Smooth muscle cell (in vitro differentiated cells): ENCODE data around the gene CR2. TPM values are rescaled to one million over a fixed set of nuclear protein-coding genes. Genes with fewer than 3 reads are reported as not detected.
"Not testable (repeated sequence)": the region's sequence is repeated elsewhere in the genome, so short reads cannot be mapped to it uniquely, and the experiment has no call there.

Source experiments
- DNase-seq: peaks from one replicate; lab custom pipeline; 2025; ENCODE audit not compliant: unreplicated experiment; lab: John Stamatoyannopoulos, UW
- H2AFZ ChIP-seq: fragments of 200-600 bp; sonication (generic); 2 replicates; pipeline ENCODE4 v1.6.0; 2016; ENCODE audit warnings: antibody characterized with exemption, low read depth, mild to moderate bottlenecking
- H3F3A ChIP-seq: fragments of 200-600 bp; sonication (generic); 2 replicates; pipeline ENCODE4 v1.6.0; 2017; ENCODE audit warnings: antibody characterized with exemption, low read depth
- H3K27ac ChIP-seq: fragments of 200-600 bp; sonication (generic); 2 replicates; pipeline ENCODE4 v1.5.1; 2016; ENCODE audit warnings: low read depth, mild to moderate bottlenecking
- H3K27me3 ChIP-seq: fragments of 200-600 bp; sonication (generic); 2 replicates; pipeline ENCODE4 v1.6.1; 2016; ENCODE audit warnings: low read depth, mild to moderate bottlenecking
- H3K36me3 ChIP-seq: fragments of 200-600 bp; sonication (generic); 2 replicates; pipeline ENCODE4 v1.5.1; 2016; ENCODE audit warnings: low read depth
- H3K4me1 ChIP-seq: fragments of 200-600 bp; sonication (generic); 2 replicates; pipeline ENCODE4 v1.5.1; 2016; ENCODE audit warnings: low read depth
- H3K4me2 ChIP-seq: fragments of 200-600 bp; sonication (generic); 2 replicates; pipeline ENCODE4 v1.6.0; 2016; ENCODE audit warnings: mild to moderate bottlenecking
- H3K4me3 ChIP-seq: fragments of 200-600 bp; sonication (generic); 2 replicates; pipeline ENCODE4 v1.5.1; 2016; ENCODE audit warnings: mild to moderate bottlenecking
- H3K79me2 ChIP-seq: fragments of 200-600 bp; sonication (generic); 2 replicates; pipeline ENCODE4 v1.6.0; 2016; ENCODE audit warnings: low read depth, mild to moderate bottlenecking
- H3K9ac ChIP-seq: fragments of 200-600 bp; sonication (generic); 2 replicates; pipeline ENCODE4 v1.6.0; 2016; ENCODE audit warnings: low read depth
- H3K9me3 ChIP-seq: fragments of 200-600 bp; sonication (generic); replicated peaks from 2 replicates; pipeline ENCODE4 v1.5.1; 2016; ENCODE audit warnings: low read depth
- H4K20me1 ChIP-seq: fragments of 200-600 bp; sonication (generic); 2 replicates; pipeline ENCODE4 v1.6.0; 2016; ENCODE audit warnings: low read depth
- CTCF ChIP-seq: fragments of 200-600 bp; sonication (generic); IDR thresholded peaks from 2 replicates; pipeline ENCODE4 v1.5.1; 2017; ENCODE audit warnings: borderline replicate concordance, mild to moderate bottlenecking, antibody characterized with exemption; ENCODE audit not compliant: insufficient read depth, poor library complexity, severe bottlenecking
- WGBS: methylation state at CpG from one replicate; pipeline ENCODE4 v1.1.7; 2016; ENCODE audit warnings: low lambda C conversion rate; 5-methylcytosine and 5-hydroxymethylcytosine counted together
- polyA plus RNA-seq: library from polyadenylated mRNA; unstranded; fragments of >200 nt; fragmentation: Nextera tagmentation; extraction: Ambion mirVana; gene quantifications from 2 replicates; pipeline ENCODE4 v1.2.1, GENCODE V29; 2016
- total RNA-seq: library from RNA; depleted of rRNA; stranded (reverse); fragments of >200 nt; gene quantifications from 2 replicates; pipeline ENCODE4 v1.2.3, GENCODE V29; 2014

CR2 gene
- total and polyA plus RNA-seq, 2 experiments from 2014 or later = not detected

- H3K27me3 ChIP-seq = no peaks in the 10 kb centered on the region
- H3K4me2 ChIP-seq = no peak overlapping the region
- no peak for DNase-seq
- WGBS = 80% methylated on average over 4 of the region's 4 CpGs
- H2AFZ ChIP-seq = no peak overlapping the region
- no peaks in the 10 kb centered on the region for H3K4me1 ChIP-seq
- H3K36me3 ChIP-seq = no peaks in the 10 kb centered on the region
- no peaks in the 10 kb centered on the region for H3K79me2 ChIP-seq
- H3K27ac ChIP-seq = no peak overlapping the region
- no peaks in the 10 kb centered on the region for H3F3A ChIP-seq
- no peak overlapping the region for H3K4me3 ChIP-seq
- TF ChIP-seq CTCF = no peak
- H3K9me3 ChIP-seq = no peaks in the 10 kb centered on the region
- no peak overlapping the region for H3K9ac ChIP-seq
- no peaks in the 10 kb centered on the region for H4K20me1 ChIP-seq
Observed at GRCh38 chr1:207518608-207519236, 64.6 kb downstream of the CR2 start.

- no peak overlapping the region for H3K4me2 ChIP-seq
- no peak overlapping the region for H3K9ac ChIP-seq
- no peaks in the 10 kb centered on the region for H3F3A ChIP-seq
- no peaks in the 10 kb centered on the region for H3K27me3 ChIP-seq
- no peak overlapping the region for H3K27ac ChIP-seq
- no peak overlapping the region for H3K4me3 ChIP-seq
- no peaks in the 10 kb centered on the region for H3K4me1 ChIP-seq
- no peak overlapping the region for H2AFZ ChIP-seq
- DNase-seq = no peak
- TF ChIP-seq CTCF = no peak
- no peaks in the 10 kb centered on the region for H4K20me1 ChIP-seq
- 91% methylated on average over 23 of the region's 23 CpGs for WGBS
- no peaks in the 10 kb centered on the region for H3K36me3 ChIP-seq
- H3K9me3 ChIP-seq = no peaks in the 10 kb centered on the region
- H3K79me2 ChIP-seq = no peaks in the 10 kb centered on the region
Observed at GRCh38 chr1:207519505-207520399, 65.6 kb downstream of the CR2 start.

GRCh38 chr1:207520400-207521345 is 66.5 kb downstream of the CR2 start:
- H3K27me3 ChIP-seq, H3K9ac ChIP-seq, H3K79me2 ChIP-seq, H3K4me2 ChIP-seq, H2AFZ ChIP-seq, H3K27ac ChIP-seq, H3K36me3 ChIP-seq, H3F3A ChIP-seq, H4K20me1 ChIP-seq, H3K4me3 ChIP-seq, H3K9me3 ChIP-seq, DNase-seq, H3K4me1 ChIP-seq: not testable (repeated sequence)
- 93% methylated on average over 10 of the region's 10 CpGs for WGBS

- DNase-seq, H3K9ac ChIP-seq, H3K9me3 ChIP-seq, H3K36me3 ChIP-seq, H3K4me2 ChIP-seq, H3K79me2 ChIP-seq, H4K20me1 ChIP-seq, H3K4me1 ChIP-seq, H3K27me3 ChIP-seq, H3K27ac ChIP-seq, H3F3A ChIP-seq, H3K4me3 ChIP-seq, H2AFZ ChIP-seq: not testable (repeated sequence)
- 94% methylated on average over 2 of the region's 3 CpGs for WGBS
Observed at GRCh38 chr1:207525239-207525638, 71.1 kb downstream of the CR2 start.

GRCh38 chr1:207528401-207528800 is 74.3 kb downstream of the CR2 start:
- H3F3A ChIP-seq, H2AFZ ChIP-seq, H3K27me3 ChIP-seq, H3K79me2 ChIP-seq, H3K4me2 ChIP-seq, DNase-seq, H3K9me3 ChIP-seq, H3K36me3 ChIP-seq, H3K4me1 ChIP-seq, H3K9ac ChIP-seq, H3K4me3 ChIP-seq, H3K27ac ChIP-seq, H4K20me1 ChIP-seq: not testable (repeated sequence)
- WGBS = no CpG with 5 or more reads among the region's 1 CpG

GRCh38 chr1:207536263-207536662 is 82.1 kb downstream of the CR2 start:
- not testable (repeated sequence) for DNase-seq, H3K36me3 ChIP-seq, H3K4me1 ChIP-seq, H3K4me2 ChIP-seq, H3K79me2 ChIP-seq, H3K27ac ChIP-seq, H3K9me3 ChIP-seq, H3K9ac ChIP-seq, H3K4me3 ChIP-seq, H4K20me1 ChIP-seq, H3F3A ChIP-seq, H2AFZ ChIP-seq, H3K27me3 ChIP-seq
- no CpG with 5 or more reads among the region's 5 CpGs for WGBS
